Pancreas (tissue), 10 donors: ENCODE results near the gene CDK11A. TPM values are rescaled to one million over a fixed set of nuclear protein-coding genes. Genes with fewer than 3 reads are reported as not detected.

Experiments
- ATAC-seq, 4 donors: fragments of 200-7000 bp; cut with Tn5 transposase; one replicate each; pipeline versions ENCODE4 v1.8.0 to v1.9.1; 2020; ENCODE audit warnings: mild to moderate bottlenecking in 4 of 4, moderate library complexity in 4 of 4
- DNase-seq, 6 donors: peaks; one replicate each; pipeline ENCODE4 v3.0.0-alpha.2; 2020
- FAIRE-seq: peaks from 2 replicates; lab custom pipeline; 2012; peaks lifted over from hg19 to GRCh38; lab: Jason Lieb, UNC
- H3K27ac ChIP-seq, 4 donors: fragments of 200-600 bp; sonication (generic); 1 replicate in 3 of 4; 2 replicates in 1 of 4; pipeline versions ENCODE4 v1.5.0 to v1.8.0; 2020
- H3K27me3 ChIP-seq, 4 donors: fragments of 200-600 bp; one replicate each; pipeline ENCODE4 v1.8.0; 2021
- H3K36me3 ChIP-seq, 3 donors: fragments of 200-600 bp; sonication (generic) in 1 of 3; one replicate each; pipeline versions ENCODE4 v1.5.0 to v1.8.0; 2020 to 2021
- H3K4me1 ChIP-seq, 3 donors: fragments of 200-600 bp; one replicate each; pipeline ENCODE4 v1.8.0; 2021
- H3K4me3 ChIP-seq, 4 donors: fragments of 200-600 bp; sonication (generic) in 2 of 4; one replicate each; pipeline versions ENCODE4 v1.5.0 to v1.8.0; 2020 to 2021
- H3K9me3 ChIP-seq, 4 donors: fragments of 200-600 bp; one replicate each; pipeline ENCODE4 v1.8.0; 2021
- WGBS, 2 donors: extraction: QIAGEN DNeasy Blood & Tissue Kit; methylation state at CpG; one replicate each; pipeline ENCODE4 v1.1.7; 2013; 5-methylcytosine and 5-hydroxymethylcytosine counted together
- intact Hi-C, 3 donors: fragments of 100-400 bp; cut with DNase I; formaldehyde crosslinking; loops; one replicate each; pipeline versions ENCODE4 v1.11.1 to v1.14.2; 2022
- polyA plus RNA-seq, 2 donors: library from polyadenylated mRNA; stranded (reverse); fragments of 200-250 nt; gene quantifications; one replicate each; pipeline ENCODE4 v1.2.3, GENCODE V29; 2013
- total RNA-seq, 6 donors: library from RNA; stranded (reverse); fragmentation: NEBNext Ultra II Directional in 4 of 6; extraction: Animal tissue kit (Norgen Biotek cat#: 25700) in 4 of 6; gene quantifications; one replicate each; pipeline versions ENCODE4 v1.2.1 to v1.2.4, GENCODE V29; 2021 to 2023
- TF ChIP-seq, protein P1 (sequence below), 4 donors: fragments of 200-600 bp; sonication (generic) in 3 of 4; IDR thresholded peaks; one replicate each; pipeline versions ENCODE4 v1.5.0 to v1.8.0; 2021; ENCODE audit warnings: antibody characterized with exemption in 4 of 4
- donor health status: healthy with polysubstance abuse.
- donor health status: DM: no; HTN: no; CAD: no; lungs with moderate emphysema.
- donor health status: DM: no; HTN: no; CAD: no.
- donor health status: control.
- donor health status: control.
- donor health status: Bipolar disorder and iron deficiency.
- donor health status: DM: yes; HTN: yes; CAD: no.
- donor health status: DM: no; HTN: no; CAD: no.
- donor health status: DM: no; HTN: no; CAD: no.
- donor health status: DM: yes; HTN: yes; CAD: no.

Gene CDK11A
- total and polyA plus RNA-seq, 8 donors: 13.2 to 111 (median 17.8) TPM

- DNase-seq: peak in 1 of 6 donors; percentile 12
- Histone ChIP-seq H3K36me3 (no peaks in the 10 kb centered on the region), H3K27ac (no peak overlapping the region), H3K9me3 (no peaks in the 10 kb centered on the region), H3K4me3 (no peak overlapping the region), H3K4me1 (no peaks in the 10 kb centered on the region), H3K27me3 (no peaks in the 10 kb centered on the region)
- 95% methylated on average over 9 of the region's 9 CpGs for WGBS, 2 donors
- TF ChIP-seq, protein P1, sequence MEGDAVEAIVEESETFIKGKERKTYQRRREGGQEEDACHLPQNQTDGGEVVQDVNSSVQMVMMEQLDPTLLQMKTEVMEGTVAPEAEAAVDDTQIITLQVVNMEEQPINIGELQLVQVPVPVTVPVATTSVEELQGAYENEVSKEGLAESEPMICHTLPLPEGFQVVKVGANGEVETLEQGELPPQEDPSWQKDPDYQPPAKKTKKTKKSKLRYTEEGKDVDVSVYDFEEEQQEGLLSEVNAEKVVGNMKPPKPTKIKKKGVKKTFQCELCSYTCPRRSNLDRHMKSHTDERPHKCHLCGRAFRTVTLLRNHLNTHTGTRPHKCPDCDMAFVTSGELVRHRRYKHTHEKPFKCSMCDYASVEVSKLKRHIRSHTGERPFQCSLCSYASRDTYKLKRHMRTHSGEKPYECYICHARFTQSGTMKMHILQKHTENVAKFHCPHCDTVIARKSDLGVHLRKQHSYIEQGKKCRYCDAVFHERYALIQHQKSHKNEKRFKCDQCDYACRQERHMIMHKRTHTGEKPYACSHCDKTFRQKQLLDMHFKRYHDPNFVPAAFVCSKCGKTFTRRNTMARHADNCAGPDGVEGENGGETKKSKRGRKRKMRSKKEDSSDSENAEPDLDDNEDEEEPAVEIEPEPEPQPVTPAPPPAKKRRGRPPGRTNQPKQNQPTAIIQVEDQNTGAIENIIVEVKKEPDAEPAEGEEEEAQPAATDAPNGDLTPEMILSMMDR (IDR thresholded peaks at IDR 0.05): no peak
- intact Hi-C loops: no loop called here
- ATAC-seq: no peak
- no peak for FAIRE-seq
Measured at GRCh38 chr1:1687846-1688245, 36.3 kb downstream of the CDK11A start.

GRCh38 chr1:1684031-1684681 lies 40.0 kb downstream of the CDK11A start:
- Histone ChIP-seq H3K36me3 (no peaks in the 10 kb centered on the region), H3K4me3 (no peak overlapping the region), H3K27ac (no peak overlapping the region), H3K4me1 (no peaks in the 10 kb centered on the region), H3K9me3 (no peaks in the 10 kb centered on the region), H3K27me3 (no peaks in the 10 kb centered on the region)
- intact Hi-C loops: no loop called here
- TF ChIP-seq, protein P1 (IDR thresholded peaks at IDR 0.05): no peak
- ATAC-seq (no peak), FAIRE-seq (no peak), DNase-seq (peak in 1 of 6 donors; percentile 33)
- WGBS, 2 donors: 86 to 89% methylated on average over 28 of the region's 28 CpGs

GRCh38 chr1:1683104-1683905 lies 40.9 kb downstream of the CDK11A start:
- ATAC-seq (no peak), DNase-seq (peak in 1 of 6 donors; percentile 52), FAIRE-seq (no peak)
- Histone ChIP-seq H3K4me1 (peaks cover 0 to 3% (median 0%) of the 10 kb centered on the region in 3 donors), H3K36me3 (no peaks in the 10 kb centered on the region), H3K27ac (no peak overlapping the region), H3K9me3 (no peaks in the 10 kb centered on the region), H3K4me3 (no peak overlapping the region), H3K27me3 (no peaks in the 10 kb centered on the region)
- WGBS, 2 donors: 72 to 75% methylated on average over 26 of the region's 26 CpGs
- TF ChIP-seq, protein P1 (IDR thresholded peaks at IDR 0.05): no peak
- intact Hi-C loops: no loop called here

- H3K27ac ChIP-seq: no peak overlapping the region
- H3K4me3 ChIP-seq: no peak overlapping the region
- WGBS, 2 donors: 39 to 45% methylated on average over 11 of the region's 11 CpGs
- TF ChIP-seq, protein P1 (IDR thresholded peaks at IDR 0.05): no peak
- H3K27me3 ChIP-seq: no peaks in the 10 kb centered on the region
- H3K4me1 ChIP-seq: peaks cover 0 to 3% (median 0%) of the 10 kb centered on the region in 3 donors
- DNase-seq: peak in 1 of 6 donors; percentile 21
- no peak for FAIRE-seq
- no peaks in the 10 kb centered on the region for H3K36me3 ChIP-seq
- peak in 3 of 4 donors; percentile 24 to 51 (median 31) for ATAC-seq
- intact Hi-C loops: no loop called here
- no peaks in the 10 kb centered on the region for H3K9me3 ChIP-seq
Measured at GRCh38 chr1:1680912-1681273, 43.3 kb downstream of the CDK11A start.
